Stimulated activated CD8-positive, alpha-beta memory T cell treated with anti-CD3 and anti-CD28 coated beads, Interleukin-4, amount 100 ng/mL, for 4 hours (primary cell): ENCODE data around the gene SLC29A3.

Experiments
- DNase-seq, 2 donors: peaks; one replicate each; pipeline ENCODE4 v3.0.0-alpha.2; 2020; ENCODE audit warnings: low read depth in 2 of 2, low spot score in 1 of 2

The SLC29A3 gene

GRCh38 chr10:71320592-71320991, 1.5 kb downstream of the SLC29A3 start:
- no peak for DNase-seq

- DNase-seq, result no peak
Observed at GRCh38 chr10:71321386-71321785, 2.3 kb downstream of the SLC29A3 start.

DNA sequence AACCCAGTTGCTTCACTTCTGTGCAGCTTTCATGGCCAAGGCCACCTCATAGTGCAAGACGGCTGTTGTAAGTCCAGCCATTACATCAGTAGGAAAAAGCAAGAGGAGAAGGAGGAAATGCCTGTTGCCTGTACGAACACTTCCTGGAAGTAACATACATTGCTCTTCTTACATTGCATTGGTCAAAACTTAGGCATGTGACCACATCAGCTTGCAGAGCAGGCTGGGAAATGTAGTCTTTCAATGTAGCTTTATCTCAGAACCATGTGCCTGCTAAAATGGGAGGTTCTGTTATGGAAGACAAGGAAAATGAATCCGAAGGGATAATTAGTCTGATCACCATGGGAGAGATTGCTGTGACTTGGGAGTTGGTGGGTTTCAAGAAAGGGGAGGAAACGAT, 4.3 kb downstream of the SLC29A3 start:
- DNase-seq, result no peak

DNA sequence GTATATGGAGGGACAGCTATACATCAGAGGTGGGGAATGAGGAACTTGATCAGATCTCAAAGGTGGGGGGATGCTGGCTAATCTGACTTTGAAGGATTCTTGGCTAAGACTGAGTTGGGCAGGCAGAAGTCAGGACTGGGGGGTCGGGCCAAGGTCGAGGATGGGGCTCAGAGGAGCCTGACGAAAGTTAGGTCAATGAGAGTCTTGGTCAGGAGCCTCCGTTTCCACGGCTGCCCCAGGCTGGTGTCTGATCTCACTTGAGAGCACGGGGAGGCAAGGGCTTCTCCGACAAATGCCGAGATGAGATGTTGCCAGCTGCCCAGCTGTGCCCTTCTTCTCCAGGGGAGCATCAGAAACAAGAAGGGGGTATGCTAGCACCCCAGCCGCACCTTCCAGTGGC, 5.7 kb downstream of the SLC29A3 start:
- DNase-seq, result no peak

- no peak for DNase-seq
Observed at GRCh38 chr10:71325267-71325666, 6.2 kb downstream of the SLC29A3 start.

DNA sequence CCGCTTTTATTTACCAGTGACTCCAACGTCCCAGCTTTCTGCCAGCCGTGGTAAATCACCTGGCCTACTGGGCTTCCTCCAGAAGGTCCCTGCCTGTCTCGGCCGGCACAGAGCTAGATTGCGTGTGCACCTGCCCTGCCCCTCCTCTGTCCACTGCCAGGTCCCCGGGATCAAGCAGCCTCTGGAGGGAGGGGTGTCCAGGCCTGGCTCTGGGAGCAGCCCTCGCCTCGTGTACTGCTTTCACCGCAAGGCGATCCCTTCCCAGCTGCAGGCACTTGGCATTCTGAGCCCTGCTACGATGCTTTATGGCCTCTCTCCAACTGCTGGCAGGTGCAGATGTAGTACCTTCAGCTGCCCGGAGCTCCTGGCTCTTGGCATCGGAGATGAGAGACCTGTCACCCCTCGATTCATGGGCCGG, 7.4 kb downstream of the SLC29A3 start:
- DNase-seq, result no peak

GRCh38 chr10:71330789-71331404, 11.8 kb downstream of the SLC29A3 start:
- DNase-seq, result no peak

GRCh38 chr10:71331736-71332135, 12.7 kb downstream of the SLC29A3 start:
- no peak for DNase-seq

DNA sequence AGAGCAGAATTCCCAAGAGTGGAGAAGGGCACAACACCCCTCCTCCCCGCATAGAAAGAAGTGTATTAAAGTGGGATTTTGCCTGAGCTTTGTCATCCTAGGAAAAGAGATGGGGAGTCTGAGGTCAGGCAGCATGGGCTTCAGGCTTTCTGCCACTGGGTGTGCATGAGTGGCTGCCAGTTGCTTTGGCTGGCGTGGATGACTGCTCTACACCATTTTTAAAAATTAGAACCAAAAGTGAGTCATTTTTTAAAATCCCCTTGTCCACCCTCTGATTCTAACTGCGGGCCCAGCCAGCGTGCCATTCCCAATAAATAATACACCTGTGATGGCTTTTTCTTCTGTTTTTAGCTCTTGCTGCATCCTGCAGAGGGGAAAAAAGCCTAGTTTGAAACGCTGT, 13.4 kb downstream of the SLC29A3 start:
- DNase-seq, result no peak

GRCh38 chr10:71333129-71333887, 14.2 kb downstream of the SLC29A3 start:
- no peak for DNase-seq

- no peak for DNase-seq
Observed at GRCh38 chr10:71334221-71334791, 15.2 kb downstream of the SLC29A3 start.

DNA sequence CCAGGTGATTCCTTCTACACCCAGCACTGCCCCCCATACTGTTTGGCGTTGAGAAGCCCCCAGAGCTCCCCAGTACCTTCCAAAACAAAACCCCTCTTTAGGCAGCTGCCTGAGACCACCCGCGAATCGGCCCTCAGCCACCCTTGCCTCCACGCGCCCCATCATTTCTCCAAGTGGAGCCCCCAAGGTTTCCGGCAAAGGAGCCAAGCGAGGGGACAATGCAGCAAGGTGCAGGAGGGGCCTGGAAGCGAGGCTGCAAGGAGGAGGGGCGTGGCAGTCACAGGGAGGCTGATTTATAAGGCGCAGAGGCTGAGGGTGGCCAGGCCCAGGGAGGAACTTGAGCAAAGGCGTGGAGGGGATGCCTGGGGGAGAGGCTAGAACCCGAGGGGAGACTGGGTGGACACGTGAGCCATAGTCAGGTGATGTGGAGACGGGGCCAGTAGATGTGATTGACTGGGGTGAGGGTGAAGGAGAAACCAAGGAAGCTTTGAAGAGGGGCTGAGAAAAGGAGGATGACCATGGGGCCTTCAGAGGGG, 16.2 kb downstream of the SLC29A3 start:
- DNase-seq, result no peak

DNA sequence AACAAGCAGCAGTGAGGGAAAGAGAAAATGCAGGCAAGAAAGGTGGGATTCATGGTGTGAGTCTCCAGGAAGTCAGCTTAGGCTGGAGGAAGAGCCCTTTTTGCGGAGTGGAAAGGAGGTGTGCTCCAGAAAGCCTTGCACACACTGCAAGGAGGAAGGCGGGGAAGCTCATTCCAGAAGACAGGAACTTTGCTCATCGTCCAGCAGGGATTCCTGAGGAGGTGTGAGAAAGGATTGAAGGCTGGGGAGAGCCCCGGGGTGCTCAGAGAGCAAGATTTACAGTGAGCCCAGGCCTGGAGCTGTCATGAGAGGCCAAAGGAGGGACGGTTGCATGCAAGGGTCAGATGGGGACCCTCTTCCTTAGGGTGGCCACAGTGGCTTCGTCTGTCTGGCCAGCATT, 17.6 kb downstream of the SLC29A3 start:
- DNase-seq, result no peak

DNA sequence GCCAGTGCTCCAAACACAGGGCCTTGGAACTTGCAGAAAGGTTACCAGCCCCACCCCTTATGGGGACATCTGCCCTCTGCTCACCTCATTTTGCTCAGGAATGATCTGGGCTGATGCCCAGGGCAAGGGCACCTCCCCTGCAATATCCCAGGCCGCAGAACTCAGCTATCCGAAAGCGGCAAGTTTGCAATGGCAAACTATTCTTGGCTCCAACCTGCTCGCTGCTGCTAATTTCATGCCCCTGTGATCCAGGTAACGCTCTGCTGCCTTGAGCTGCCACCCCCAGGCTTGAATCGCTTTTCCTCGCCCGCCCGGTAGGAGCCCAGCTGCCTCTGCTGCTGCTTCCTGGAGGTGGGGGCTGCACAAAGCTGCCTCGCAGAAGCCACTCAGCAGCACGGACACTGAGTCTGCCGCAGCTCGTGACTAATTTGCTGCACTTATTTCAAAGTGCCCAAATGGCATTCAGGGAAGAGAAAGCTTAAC, 18.2 kb downstream of the SLC29A3 start:
- DNase-seq, result no peak

DNA sequence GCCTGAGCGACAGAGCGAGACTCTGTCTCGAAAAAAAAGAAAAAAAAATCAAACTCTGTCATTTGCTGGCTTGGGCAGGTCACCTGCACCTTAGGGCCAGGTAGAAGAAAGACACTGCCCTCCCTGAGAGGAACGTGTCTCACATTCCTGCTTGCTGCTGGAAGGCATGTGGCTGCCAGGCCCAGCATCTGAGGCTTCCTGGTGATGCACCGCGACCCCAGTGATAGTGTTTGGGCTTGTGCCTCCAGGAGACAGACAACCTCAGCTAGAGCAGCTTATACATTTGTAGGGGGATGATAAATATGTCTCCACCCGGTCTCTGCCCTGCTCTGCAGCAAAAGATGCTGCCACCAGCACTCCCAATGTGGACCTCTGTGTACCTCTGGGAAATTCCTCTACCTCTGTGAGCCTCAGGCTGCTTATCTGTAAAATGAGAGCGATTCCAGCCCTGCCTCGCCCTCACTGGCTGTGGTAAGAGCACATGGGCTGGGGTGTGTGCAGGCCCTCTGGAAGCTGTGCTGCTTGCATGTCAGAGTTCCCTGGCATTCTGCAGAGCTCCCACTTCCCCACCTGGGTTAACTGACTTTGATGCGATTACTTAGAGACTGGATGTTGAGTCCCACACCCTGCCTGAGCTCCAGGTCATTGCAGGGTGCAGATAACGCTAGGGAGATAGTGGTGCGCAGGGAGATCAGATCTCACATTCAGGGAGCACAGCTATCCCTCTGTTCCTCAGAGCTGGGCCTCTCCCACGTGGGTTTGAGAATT, 19.9 kb downstream of the SLC29A3 start:
- no peak for DNase-seq

DNA sequence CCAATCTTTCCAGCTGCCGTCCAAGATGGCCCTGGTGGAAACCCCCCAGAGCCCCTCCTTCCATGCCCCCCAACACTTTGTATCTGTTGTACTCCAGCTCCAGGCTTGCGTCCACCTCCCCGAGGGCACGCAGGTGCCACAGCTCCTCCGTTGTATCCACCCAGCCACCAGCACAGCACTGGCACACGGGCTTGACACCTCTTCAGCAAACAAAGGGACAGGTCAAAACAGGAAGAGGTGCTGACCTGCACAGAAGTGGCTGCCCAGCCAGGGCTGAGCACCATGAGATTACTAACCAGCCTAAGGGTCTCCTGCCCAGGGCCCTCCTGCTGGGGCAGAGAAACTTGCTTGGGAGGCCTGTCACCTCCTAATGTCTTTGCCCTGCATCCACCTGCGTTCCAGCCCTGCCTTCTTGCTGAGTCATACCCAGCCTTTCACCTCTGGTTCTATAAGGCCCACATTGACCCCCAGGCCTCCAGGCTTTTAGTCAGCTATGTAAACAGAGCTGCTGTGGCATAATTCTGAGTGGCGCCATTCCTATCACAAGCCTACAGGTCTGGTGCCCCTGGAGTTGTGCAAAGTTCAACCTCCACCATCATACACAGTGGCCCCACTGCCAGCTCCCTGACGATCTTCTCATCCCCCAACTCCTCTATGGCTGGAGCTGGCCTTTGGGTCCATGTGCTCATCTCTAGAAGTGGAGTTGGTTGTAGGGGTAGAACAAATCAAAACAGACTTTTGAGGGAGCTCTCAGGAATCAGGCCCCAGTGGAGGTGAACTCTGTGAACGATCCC, 20.9 kb downstream of the SLC29A3 start:
- DNase-seq, result no peak

- DNase-seq, result no peak
Observed at GRCh38 chr10:71342573-71343391, 23.7 kb downstream of the SLC29A3 start.

DNA sequence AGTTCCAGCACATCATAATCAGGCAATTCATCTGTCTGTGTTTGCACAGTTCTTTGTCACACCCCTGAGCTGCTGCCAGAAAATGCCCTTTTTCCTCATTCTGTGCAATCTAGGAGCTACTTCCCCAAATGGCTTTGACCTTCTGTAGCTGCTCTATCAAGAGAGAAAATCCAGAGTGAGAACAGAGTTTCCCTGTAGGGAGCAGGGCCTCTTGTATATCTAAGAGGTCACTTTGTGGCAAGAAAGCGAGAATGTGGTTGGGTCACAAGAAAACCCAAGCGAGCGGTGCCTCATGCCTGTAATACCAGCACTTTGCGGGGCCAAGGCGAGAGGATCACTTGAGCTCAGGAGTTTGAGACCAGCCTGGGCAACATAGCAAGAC, 24.3 kb downstream of the SLC29A3 start:
- DNase-seq, result no peak

GRCh38 chr10:71344154-71344925, 25.3 kb downstream of the SLC29A3 start:
- DNase-seq, result no peak
